ENCODE measurements around the gene TNPO2.
A peak's percentile ranks its signal among the peaks of the same experiment; 100 is the strongest.

Gene TNPO2

GRCh38 chr19:12695514-12695913 lies 28.2 kb downstream of the TNPO2 start:
- Histone ChIP-seq H3K27me3 (ENCODE audit: insufficient read depth, insufficient read length) (peaks cover 5% of the 10 kb centered on the region), H3K4me1 (ENCODE audit: insufficient read depth, insufficient read length) (peaks cover 3% of the 10 kb centered on the region), H3K4me3 (ENCODE audit: insufficient read length, low read depth) (peak overlapping the region; percentile 98), H3K9ac (ENCODE audit: insufficient read length, low read depth) (peak overlapping the region; percentile 94), H3K36me3 (ENCODE audit: insufficient read depth, insufficient read length, low read length) (peaks cover 47% of the 10 kb centered on the region), H3K9me3 (ENCODE audit: insufficient read depth, low read length) (no peaks in the 10 kb centered on the region)
- TF ChIP-seq SUZ12 (IDR thresholded peaks at IDR 0.05; ENCODE audit: extremely low read depth, insufficient read depth, insufficient read length) = no peak
- TF ChIP-seq ZNF274 (IDR thresholded peaks at IDR 0.05; ENCODE audit: low read depth, low read length) = no peak
- TF ChIP-seq YY1 (IDR thresholded peaks at IDR 0.05; ENCODE audit: insufficient read depth, insufficient read length) = no peak
- no peak for DNase-seq (ENCODE audit: low read depth, low spot score)

GRCh38 chr19:12695096-12695495 lies 28.6 kb downstream of the TNPO2 start:
- Histone ChIP-seq H3K27me3 (ENCODE audit: insufficient read depth, insufficient read length) (peaks cover 5% of the 10 kb centered on the region), H3K9ac (ENCODE audit: insufficient read length, low read depth) (no peak overlapping the region), H3K4me3 (ENCODE audit: insufficient read length, low read depth) (no peak overlapping the region), H3K4me1 (ENCODE audit: insufficient read depth, insufficient read length) (peaks cover 3% of the 10 kb centered on the region), H3K36me3 (ENCODE audit: insufficient read depth, insufficient read length, low read length) (peaks cover 47% of the 10 kb centered on the region), H3K9me3 (ENCODE audit: insufficient read depth, low read length) (no peaks in the 10 kb centered on the region)
- TF ChIP-seq ZNF274 (IDR thresholded peaks at IDR 0.05; ENCODE audit: low read depth, low read length) (no peak), YY1 (IDR thresholded peaks at IDR 0.05; ENCODE audit: insufficient read depth, insufficient read length) (no peak), SUZ12 (IDR thresholded peaks at IDR 0.05; ENCODE audit: extremely low read depth, insufficient read depth, insufficient read length) (no peak)
- DNase-seq (ENCODE audit: low read depth, low spot score) = no peak

DNA sequence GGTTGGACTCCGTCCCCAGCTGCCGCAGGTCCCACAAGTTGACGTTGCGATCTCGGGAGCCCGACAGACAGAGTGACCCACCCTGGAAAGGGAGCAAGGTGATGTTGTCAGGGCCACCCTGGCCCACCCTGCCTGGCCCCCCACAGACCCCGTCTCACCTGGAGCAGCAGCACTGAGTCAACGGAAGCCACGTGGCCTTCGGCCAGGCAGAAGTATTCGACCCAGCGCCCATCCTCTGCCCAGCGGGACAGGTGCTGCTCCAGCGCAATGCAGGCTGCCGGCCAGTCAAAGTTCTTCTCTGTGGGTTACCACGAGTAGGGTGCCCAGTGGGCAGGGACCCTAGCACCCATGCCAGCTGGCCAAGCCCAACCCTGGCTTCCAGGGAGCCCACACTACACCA lies 29.1 kb downstream of the TNPO2 start:
- peaks cover 47% of the 10 kb centered on the region for H3K36me3 ChIP-seq (ENCODE audit: insufficient read depth, insufficient read length, low read length)
- H3K9ac ChIP-seq (ENCODE audit: insufficient read length, low read depth) = no peak overlapping the region
- no peaks in the 10 kb centered on the region for H3K9me3 ChIP-seq (ENCODE audit: insufficient read depth, low read length)
- no peak overlapping the region for H3K4me3 ChIP-seq (ENCODE audit: insufficient read length, low read depth)
- DNase-seq (ENCODE audit: low read depth, low spot score) = no peak
- H3K4me1 ChIP-seq (ENCODE audit: insufficient read depth, insufficient read length) = peaks cover 5% of the 10 kb centered on the region
- no peak for TF ChIP-seq ZNF274 (IDR thresholded peaks at IDR 0.05; ENCODE audit: low read depth, low read length)
- TF ChIP-seq SUZ12 (IDR thresholded peaks at IDR 0.05; ENCODE audit: extremely low read depth, insufficient read depth, insufficient read length) = no peak
- no peak for TF ChIP-seq YY1 (IDR thresholded peaks at IDR 0.05; ENCODE audit: insufficient read depth, insufficient read length)
- peaks cover 5% of the 10 kb centered on the region for H3K27me3 ChIP-seq (ENCODE audit: insufficient read depth, insufficient read length)

DNA sequence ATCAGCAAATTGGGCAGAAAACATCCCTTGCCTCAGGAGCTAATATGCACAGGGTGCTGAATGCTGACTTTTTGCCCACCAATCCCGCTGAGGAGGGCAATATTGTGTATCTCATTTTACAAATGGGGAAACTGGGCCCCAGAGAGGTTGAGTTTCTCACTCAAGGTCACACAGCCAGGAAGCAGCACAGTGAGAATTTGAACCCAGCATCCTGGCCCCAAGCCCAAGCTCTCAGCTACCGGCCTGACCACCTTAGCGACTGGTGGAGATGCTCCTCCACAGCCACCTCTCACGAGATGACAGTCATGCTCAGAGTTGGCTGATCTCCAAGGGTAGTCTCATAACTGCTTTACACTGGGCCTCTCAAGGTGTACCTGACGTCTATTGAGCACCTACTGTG lies 30.8 kb downstream of the TNPO2 start:
- peaks cover 47% of the 10 kb centered on the region for H3K36me3 ChIP-seq (ENCODE audit: insufficient read depth, insufficient read length, low read length)
- DNase-seq (ENCODE audit: low read depth, low spot score) = no peak
- H3K27me3 ChIP-seq (ENCODE audit: insufficient read depth, insufficient read length) = peaks cover 5% of the 10 kb centered on the region
- H3K9me3 ChIP-seq (ENCODE audit: insufficient read depth, low read length) = no peaks in the 10 kb centered on the region
- no peak overlapping the region for H3K9ac ChIP-seq (ENCODE audit: insufficient read length, low read depth)
- H3K4me3 ChIP-seq (ENCODE audit: insufficient read length, low read depth) = no peak overlapping the region
- H3K4me1 ChIP-seq (ENCODE audit: insufficient read depth, insufficient read length) = peaks cover 7% of the 10 kb centered on the region
- TF ChIP-seq SUZ12 (IDR thresholded peaks at IDR 0.05; ENCODE audit: extremely low read depth, insufficient read depth, insufficient read length) (no peak), ZNF274 (IDR thresholded peaks at IDR 0.05; ENCODE audit: low read depth, low read length) (no peak), YY1 (IDR thresholded peaks at IDR 0.05; ENCODE audit: insufficient read depth, insufficient read length) (no peak)

DNA sequence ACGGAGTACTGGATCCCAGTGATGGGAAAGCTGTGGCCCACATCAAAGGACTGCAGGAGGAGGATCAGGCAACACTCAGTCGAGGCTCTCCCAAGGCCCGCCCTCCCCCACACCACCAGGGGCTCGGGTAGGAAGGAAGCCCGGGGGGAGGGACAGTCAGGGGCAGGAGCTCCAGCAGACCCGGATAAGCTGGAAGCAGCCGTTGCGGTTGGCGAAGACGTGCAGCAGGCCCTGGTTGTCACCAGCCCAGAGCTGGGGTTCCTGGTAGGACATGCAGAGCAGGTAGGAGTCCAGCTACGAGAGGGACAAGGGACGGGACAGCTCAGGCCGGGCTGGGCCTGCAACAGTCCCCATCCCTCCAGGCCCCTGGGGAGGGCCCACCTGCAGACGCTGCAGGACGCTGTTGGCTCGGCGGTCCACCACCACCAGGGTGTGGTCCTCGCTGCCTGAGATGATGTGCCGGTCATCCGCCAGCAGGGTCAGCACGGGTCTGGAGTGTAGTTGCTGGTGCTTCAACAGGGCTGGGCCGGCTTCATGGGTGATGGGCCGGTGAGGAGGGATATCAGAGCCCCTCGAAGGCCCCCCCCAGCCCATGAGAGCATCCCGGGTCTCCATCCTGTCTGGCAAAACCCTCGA lies 34.0 kb downstream of the TNPO2 start:
- Histone ChIP-seq H3K36me3 (ENCODE audit: insufficient read depth, insufficient read length, low read length) (peaks cover 51% of the 10 kb centered on the region), H3K9ac (ENCODE audit: insufficient read length, low read depth) (no peak overlapping the region), H3K9me3 (ENCODE audit: insufficient read depth, low read length) (no peaks in the 10 kb centered on the region), H3K27me3 (ENCODE audit: insufficient read depth, insufficient read length) (no peaks in the 10 kb centered on the region), H3K4me1 (ENCODE audit: insufficient read depth, insufficient read length) (peaks cover 4% of the 10 kb centered on the region), H3K4me3 (ENCODE audit: insufficient read length, low read depth) (no peak overlapping the region)
- DNase-seq (ENCODE audit: low read depth, low spot score) = no peak
- no peak for TF ChIP-seq SUZ12 (IDR thresholded peaks at IDR 0.05; ENCODE audit: extremely low read depth, insufficient read depth, insufficient read length)
- no peak for TF ChIP-seq YY1 (IDR thresholded peaks at IDR 0.05; ENCODE audit: insufficient read depth, insufficient read length)
- TF ChIP-seq ZNF274 (IDR thresholded peaks at IDR 0.05; ENCODE audit: low read depth, low read length) = no peak

DNA sequence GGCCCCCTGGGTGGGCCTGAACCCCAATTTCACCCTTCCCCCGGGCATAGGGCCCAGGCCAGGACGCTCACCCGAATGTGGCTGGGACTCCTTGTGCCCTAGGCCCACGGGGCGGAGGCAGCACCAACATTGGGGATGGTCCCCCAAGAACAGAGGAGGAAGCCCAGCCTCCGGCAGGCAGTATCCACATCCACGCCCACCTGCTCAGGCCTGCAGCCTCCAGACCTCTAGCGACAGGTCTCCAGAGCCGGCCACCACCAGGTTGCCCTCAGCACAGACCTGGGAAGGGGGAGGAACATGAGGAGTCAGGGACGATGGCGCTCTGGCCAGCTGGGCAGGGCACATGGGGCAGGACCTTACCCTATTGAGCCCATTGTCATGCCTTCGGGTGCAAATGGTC lies 34.7 kb downstream of the TNPO2 start:
- Histone ChIP-seq H3K4me3 (ENCODE audit: insufficient read length, low read depth) (no peak overlapping the region), H3K9me3 (ENCODE audit: insufficient read depth, low read length) (no peaks in the 10 kb centered on the region), H3K27me3 (ENCODE audit: insufficient read depth, insufficient read length) (no peaks in the 10 kb centered on the region), H3K4me1 (ENCODE audit: insufficient read depth, insufficient read length) (peaks cover 4% of the 10 kb centered on the region), H3K9ac (ENCODE audit: insufficient read length, low read depth) (no peak overlapping the region), H3K36me3 (ENCODE audit: insufficient read depth, insufficient read length, low read length) (peaks cover 56% of the 10 kb centered on the region)
- DNase-seq (ENCODE audit: low read depth, low spot score) = no peak
- no peak for TF ChIP-seq YY1 (IDR thresholded peaks at IDR 0.05; ENCODE audit: insufficient read depth, insufficient read length)

- H3K4me3 ChIP-seq (ENCODE audit: insufficient read length, low read depth) = no peak within 1 kb of the TSS
- no peaks in the 10 kb centered on the region for H3K9me3 ChIP-seq (ENCODE audit: insufficient read depth, low read length)
- peaks cover 4% of the 10 kb centered on the region for H3K4me1 ChIP-seq (ENCODE audit: insufficient read depth, insufficient read length)
- peaks cover 53% of the 10 kb centered on the region for H3K36me3 ChIP-seq (ENCODE audit: insufficient read depth, insufficient read length, low read length)
- no peak for TF ChIP-seq SUZ12 (IDR thresholded peaks at IDR 0.05; ENCODE audit: extremely low read depth, insufficient read depth, insufficient read length)
- TF ChIP-seq YY1 (IDR thresholded peaks at IDR 0.05; ENCODE audit: insufficient read depth, insufficient read length) = no peak
- no peak for TF ChIP-seq ZNF274 (IDR thresholded peaks at IDR 0.05; ENCODE audit: low read depth, low read length)
- peak within 1 kb of the TSS; percentile 21 for H3K9ac ChIP-seq (ENCODE audit: insufficient read length, low read depth)
- no peaks in the 10 kb centered on the region for H3K27me3 ChIP-seq (ENCODE audit: insufficient read depth, insufficient read length)
- DNase-seq (ENCODE audit: low read depth, low spot score) = no peak
Observed at GRCh38 chr19:12687496-12688196, 36.1 kb downstream of the TNPO2 start, which contains the start of gene GNG14. Gene GNG14 (plus strand): TSS chr19:12687998. CDS start chr19:12688049, 51 bp downstream.
